Nephron (organoid): ENCODE results near the gene POP4.

Experiments
- H3K27ac Mint-ChIP-seq, 3 experiments: 2 replicates each; pipeline ENCODE4 v1.8.0; 2020; ENCODE audit warnings: mixed read lengths in 3 of 3, mild to moderate bottlenecking in 2 of 3, moderate library complexity in 1 of 3
- H3K27me3 Mint-ChIP-seq: 2 replicates; pipeline ENCODE4 v1.8.0; 2021; ENCODE audit warnings: low read depth, mild to moderate bottlenecking, moderate library complexity, mixed read lengths
- H3K36me3 Mint-ChIP-seq: 2 replicates; pipeline ENCODE4 v1.8.0; 2020; ENCODE audit warnings: low read depth, mixed read lengths
- H3K4me1 Mint-ChIP-seq: 2 replicates; pipeline ENCODE4 v1.8.0; 2020; ENCODE audit warnings: mixed read lengths
- H3K4me3 Mint-ChIP-seq, 3 experiments: 2 replicates each; pipeline ENCODE4 v1.8.0; 2020; ENCODE audit warnings: mild to moderate bottlenecking in 3 of 3, mixed read lengths in 3 of 3, moderate library complexity in 2 of 3
- H3K9me3 Mint-ChIP-seq: 2 replicates; pipeline ENCODE4 v1.8.0; 2020; ENCODE audit warnings: mixed read lengths
- CTCF ChIP-seq, 3 experiments: fragments of 200-600 bp; sonication (generic); IDR thresholded peaks; one replicate each; pipeline ENCODE4 v1.5.0; 2021; ENCODE audit warnings: antibody characterized with exemption in 3 of 3; ENCODE audit not compliant: unreplicated experiment in 3 of 3

The POP4 gene

GRCh38 chr19:29574510-29574909 is 31.6 kb upstream of the POP4 start:
- no peaks in the 10 kb centered on the region for H3K36me3 Mint-ChIP-seq
- H3K27me3 Mint-ChIP-seq = peaks cover 88% of the 10 kb centered on the region
- no peak for TF ChIP-seq CTCF (IDR thresholded peaks at IDR 0.05; ENCODE audit: unreplicated experiment in 3 of 3)
- no peaks in the 10 kb centered on the region for H3K9me3 Mint-ChIP-seq
- no peak overlapping the region for H3K4me3 Mint-ChIP-seq
- H3K27ac Mint-ChIP-seq = no peak overlapping the region
- peaks cover 12% of the 10 kb centered on the region for H3K4me1 Mint-ChIP-seq

GRCh38 chr19:29576046-29576606 is 30.0 kb upstream of the POP4 start:
- Mint-ChIP-seq H3K36me3 (no peaks in the 10 kb centered on the region), H3K27me3 (peaks cover 89% of the 10 kb centered on the region), H3K9me3 (peaks cover 4% of the 10 kb centered on the region), H3K27ac (no peak overlapping the region), H3K4me3 (no peak overlapping the region), H3K4me1 (peaks cover 12% of the 10 kb centered on the region)
- TF ChIP-seq CTCF (IDR thresholded peaks at IDR 0.05; ENCODE audit: unreplicated experiment in 3 of 3) = no peak

GRCh38 chr19:29576761-29577648 is 29.1 kb upstream of the POP4 start:
- TF ChIP-seq CTCF (IDR thresholded peaks at IDR 0.05; ENCODE audit: unreplicated experiment in 3 of 3) = no peak
- Mint-ChIP-seq H3K9me3 (peaks cover 4% of the 10 kb centered on the region), H3K27ac (no peak overlapping the region), H3K4me1 (peaks cover 12% of the 10 kb centered on the region), H3K4me3 (no peak overlapping the region), H3K36me3 (no peaks in the 10 kb centered on the region), H3K27me3 (peaks cover 82% of the 10 kb centered on the region)

GRCh38 chr19:29577649-29577963 is 28.5 kb upstream of the POP4 start:
- no peak for TF ChIP-seq CTCF (IDR thresholded peaks at IDR 0.05; ENCODE audit: unreplicated experiment in 3 of 3)
- Mint-ChIP-seq H3K36me3 (no peaks in the 10 kb centered on the region), H3K9me3 (peaks cover 4% of the 10 kb centered on the region), H3K4me1 (peaks cover 12% of the 10 kb centered on the region), H3K27ac (no peak overlapping the region), H3K4me3 (no peak overlapping the region), H3K27me3 (peaks cover 80% of the 10 kb centered on the region)

- peaks cover 78% of the 10 kb centered on the region for H3K27me3 Mint-ChIP-seq
- H3K9me3 Mint-ChIP-seq = peaks cover 4% of the 10 kb centered on the region
- no peak overlapping the region for H3K4me3 Mint-ChIP-seq
- TF ChIP-seq CTCF (IDR thresholded peaks at IDR 0.05; ENCODE audit: unreplicated experiment in 3 of 3) = no peak
- peaks cover 12% of the 10 kb centered on the region for H3K4me1 Mint-ChIP-seq
- no peaks in the 10 kb centered on the region for H3K36me3 Mint-ChIP-seq
- no peak overlapping the region for H3K27ac Mint-ChIP-seq
These were observed 27.7 kb upstream of the POP4 start for GRCh38 chr19:29578349-29578748.
